ENCODE data around the gene CDH5.

GRCh38 chr16:66440970-66441369, 74.5 kb downstream of the CDH5 start:
- no peak for TF ChIP-seq EZH2 (IDR thresholded peaks at IDR 0.05)
- no peak for TF ChIP-seq CTCF (IDR thresholded peaks at IDR 0.05)
- TF ChIP-seq EZH2phosphoT487 (IDR thresholded peaks at IDR 0.05), result no peak

All from neural progenitor cell (in vitro differentiated cells).